ENCODE results near the gene SESTD1.
"Not testable (repeated sequence)": the region's sequence is repeated elsewhere in the genome, so short reads cannot be mapped to it uniquely, and the experiment has no call there.

The SESTD1 gene

GRCh38 chr2:179235463-179236108 lies 29.0 kb downstream of the SESTD1 start:
- peak; percentile 50 to 52 for DNase-seq

- DNase-seq = peak; percentile 73 to 88
Observed at GRCh38 chr2:179234658-179235240, 29.9 kb downstream of the SESTD1 start.

DNA sequence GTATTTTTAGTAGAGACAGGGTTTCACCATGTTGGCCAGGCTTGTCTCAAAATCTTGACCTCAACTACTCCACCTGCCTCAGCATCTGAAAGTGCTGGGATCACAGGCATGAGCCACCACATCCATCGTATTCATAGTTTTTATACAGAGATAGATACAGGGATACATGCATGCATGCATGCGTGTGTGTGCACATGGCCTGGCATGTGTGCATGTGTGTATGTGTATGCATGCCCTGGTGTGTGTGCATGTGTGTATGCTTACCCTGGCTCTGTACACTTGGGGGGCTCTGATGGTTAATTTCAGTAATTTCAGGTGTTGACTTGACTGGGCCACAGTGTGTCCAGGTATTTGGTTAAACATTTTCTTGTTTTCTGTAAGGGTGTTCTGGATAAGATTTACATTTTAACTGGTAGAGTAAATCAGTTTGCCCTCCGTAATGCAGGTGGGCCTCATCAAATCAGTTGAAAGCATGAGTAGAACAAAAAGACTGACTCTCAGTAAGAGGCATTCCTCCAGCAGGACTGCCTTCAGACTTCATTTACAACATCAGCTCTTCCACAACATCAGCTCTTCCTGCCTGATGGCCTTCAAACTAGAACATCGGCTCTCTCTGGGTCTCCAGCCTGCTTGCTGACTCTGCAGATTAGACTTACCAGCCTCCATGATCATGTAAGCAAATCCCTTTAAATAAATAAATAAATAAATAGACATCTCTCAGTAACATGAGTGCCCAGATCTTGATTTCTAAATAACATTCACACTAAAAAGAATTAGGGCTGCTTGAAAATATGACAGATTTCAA lies 30.8 kb downstream of the SESTD1 start:
- no peak for DNase-seq

- DNase-seq = no peak
Observed at GRCh38 chr2:179233083-179233490, 31.5 kb downstream of the SESTD1 start.

- DNase-seq = no peak
Observed at GRCh38 chr2:179226961-179227259, 37.7 kb downstream of the SESTD1 start.

GRCh38 chr2:179226203-179226960 lies 38.2 kb downstream of the SESTD1 start:
- DNase-seq = no peak

DNA sequence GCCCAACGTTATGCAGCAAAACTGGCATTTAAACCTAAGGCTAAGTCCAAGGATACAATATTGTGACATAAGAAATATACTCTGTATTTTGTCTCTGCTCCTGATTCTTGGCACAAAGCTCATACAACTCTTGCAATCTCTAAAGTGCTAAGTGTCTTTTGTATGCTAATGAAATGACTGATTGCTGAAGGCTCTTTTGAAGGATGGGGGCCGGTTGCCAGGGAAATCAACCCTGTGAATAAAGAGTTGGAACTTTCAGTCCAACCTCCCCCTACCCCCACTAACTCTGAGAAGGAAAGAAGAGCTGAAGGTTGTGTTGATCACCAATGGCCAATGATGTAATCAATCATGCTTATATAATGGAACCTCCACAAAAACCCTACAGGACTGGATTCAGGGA lies 40.3 kb downstream of the SESTD1 start:
- no peak for DNase-seq

- no peak for DNase-seq
Observed at GRCh38 chr2:179222076-179222475, 42.6 kb downstream of the SESTD1 start.

DNA sequence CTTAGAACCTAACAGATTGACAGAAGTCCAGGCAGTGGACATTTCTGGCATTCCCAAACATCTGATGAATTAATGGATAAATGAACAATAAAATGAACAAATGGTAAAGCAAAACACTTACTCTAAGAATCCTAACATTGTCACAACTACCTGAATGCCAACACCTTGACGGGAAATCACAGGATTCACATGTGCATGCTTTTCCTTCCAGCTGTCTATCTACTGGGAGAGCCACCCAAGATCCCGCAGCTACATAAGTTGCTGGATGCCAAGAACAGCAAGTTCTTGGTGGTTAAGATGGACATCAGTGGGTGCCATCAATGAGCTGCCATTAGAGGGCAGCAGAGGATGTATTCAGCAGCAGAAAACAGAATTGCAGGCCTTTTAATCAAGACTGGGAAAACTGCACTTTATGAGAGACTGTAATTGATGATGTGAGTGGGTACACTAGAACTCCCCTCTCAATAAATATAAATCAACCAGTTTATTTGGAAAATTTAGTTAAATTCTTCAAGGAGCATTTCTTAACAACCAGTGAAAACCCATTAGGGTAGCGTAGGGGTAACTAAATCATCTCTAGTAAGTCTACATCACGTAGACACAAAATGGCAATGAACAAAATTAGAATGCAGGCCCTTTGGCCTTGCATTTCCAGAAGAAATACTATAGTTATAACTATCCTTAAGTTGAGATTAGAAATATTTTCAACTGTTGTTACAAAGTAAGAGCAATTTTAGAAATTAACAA lies 45.6 kb downstream of the SESTD1 start:
- DNase-seq = peak; percentile 39 to 73

DNA sequence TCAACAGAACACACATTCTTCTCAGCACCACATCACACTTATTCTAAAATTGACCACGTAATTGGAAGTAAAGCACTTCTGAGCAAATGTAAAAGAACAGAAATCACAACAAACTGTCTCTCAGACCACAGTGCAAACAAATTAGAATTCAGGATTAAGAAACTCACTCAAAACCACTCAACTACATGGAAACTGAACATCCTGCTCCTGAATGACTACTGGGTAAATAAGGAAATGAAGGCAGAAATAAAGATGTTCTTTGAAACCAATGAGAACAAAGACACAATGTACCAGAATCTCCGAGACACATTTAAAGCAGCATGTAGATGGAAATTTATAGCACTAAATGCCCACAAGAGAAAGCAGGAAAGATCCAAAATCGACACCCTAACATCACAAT lies 50.0 kb downstream of the SESTD1 start:
- not testable (repeated sequence) for DNase-seq

- no peak for DNase-seq
Observed at GRCh38 chr2:179211355-179211754, 53.3 kb downstream of the SESTD1 start.

- not testable (repeated sequence) for DNase-seq
Observed at GRCh38 chr2:179208277-179208676, 56.4 kb downstream of the SESTD1 start.

- DNase-seq = no peak
Observed at GRCh38 chr2:179207047-179207446, 57.6 kb downstream of the SESTD1 start.

GRCh38 chr2:179201869-179202268 lies 62.8 kb downstream of the SESTD1 start:
- no peak for DNase-seq

DNA sequence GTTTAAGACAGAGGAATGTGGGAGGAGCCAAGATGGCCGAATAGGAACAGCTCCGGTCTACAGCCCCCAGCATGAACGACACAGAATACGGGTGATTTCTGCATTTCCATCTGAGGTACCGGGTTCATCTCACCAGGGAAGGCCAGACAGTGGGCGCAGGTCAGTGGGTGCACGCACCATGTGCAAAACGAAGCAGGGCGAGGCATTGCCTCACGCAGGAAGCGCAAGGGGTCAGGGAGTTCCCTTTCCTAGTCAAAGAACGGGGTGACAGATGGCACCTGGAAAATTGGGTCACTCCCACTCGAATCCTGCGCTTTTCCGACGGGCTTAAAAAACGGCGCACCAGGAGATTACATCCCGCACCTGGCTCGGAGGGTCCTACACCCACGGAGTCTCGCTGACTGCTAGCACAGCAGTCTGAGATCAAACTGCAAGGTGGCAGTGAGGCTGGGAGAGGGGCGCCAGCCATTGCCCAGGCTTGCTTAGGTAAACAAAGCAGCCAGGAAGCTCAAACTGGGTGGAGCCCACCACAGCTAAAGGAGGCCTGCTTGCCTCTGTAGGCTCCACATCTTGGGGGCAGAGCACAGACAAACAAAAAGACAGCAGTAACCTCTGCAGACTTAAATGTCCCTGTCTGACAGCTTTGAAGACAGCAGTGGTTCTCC lies 68.6 kb downstream of the SESTD1 start:
- not testable (repeated sequence) for DNase-seq

- peak; percentile 21 to 45 for DNase-seq
Observed at GRCh38 chr2:179195141-179195540, 69.5 kb downstream of the SESTD1 start.

- no peak for DNase-seq
Observed at GRCh38 chr2:179193759-179194394, 70.8 kb downstream of the SESTD1 start.

DNA sequence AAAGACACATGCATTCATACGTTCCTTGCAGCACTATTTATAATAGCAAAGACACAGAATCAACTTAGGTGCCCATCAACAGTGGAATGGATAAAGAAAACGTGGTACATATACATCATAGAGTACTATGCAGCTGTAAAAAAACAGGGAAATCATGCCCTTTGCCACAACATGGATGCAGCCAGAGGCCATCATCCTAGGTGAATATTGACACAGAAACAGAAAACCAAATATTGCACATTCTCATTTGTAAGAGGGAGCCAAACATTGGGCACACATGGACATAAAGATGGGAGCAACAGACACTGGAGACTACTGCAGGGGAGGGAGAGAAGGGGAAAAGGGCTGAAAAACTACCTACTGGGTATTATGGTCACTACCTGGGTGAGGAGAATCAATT lies 73.5 kb downstream of the SESTD1 start:
- DNase-seq = no peak

DNA sequence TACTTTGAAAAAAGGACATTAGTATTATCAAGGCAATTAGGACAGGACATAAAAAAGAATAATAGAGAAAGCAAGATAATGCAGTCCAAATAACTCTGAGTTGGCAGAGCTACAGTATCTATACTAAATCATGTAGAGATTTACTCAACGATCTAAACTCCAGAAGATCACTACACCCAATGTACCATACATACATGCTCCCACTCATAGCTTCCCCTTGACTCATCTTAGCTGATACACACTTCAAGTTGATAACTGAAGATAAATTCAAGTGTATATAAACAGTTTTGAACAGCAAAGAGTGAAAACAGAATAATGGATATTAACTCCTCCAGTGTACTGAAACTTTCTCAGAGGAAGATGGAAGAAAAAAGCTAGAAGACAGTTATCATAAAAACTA lies 78.5 kb downstream of the SESTD1 start:
- no peak for DNase-seq

GRCh38 chr2:179184610-179185009 lies 80.0 kb downstream of the SESTD1 start:
- no peak for DNase-seq

DNA sequence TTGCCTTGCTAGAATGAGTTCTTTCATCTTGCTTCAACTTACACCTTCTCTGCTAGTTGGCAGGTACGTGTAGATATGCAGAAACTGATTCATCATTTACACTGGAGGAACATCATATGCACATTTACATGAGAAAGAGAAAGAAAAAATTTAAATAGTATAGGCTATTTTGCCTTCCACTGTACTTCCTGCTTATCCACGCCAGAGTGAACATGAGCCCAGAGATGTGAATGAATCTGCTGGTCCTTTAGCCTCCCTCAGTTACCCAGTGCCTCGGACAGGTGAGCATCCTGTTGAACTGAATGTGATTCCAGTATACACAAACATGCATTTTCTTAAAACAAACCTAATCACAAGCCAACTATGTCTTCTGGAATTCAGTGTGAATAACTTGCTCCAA lies 83.6 kb downstream of the SESTD1 start:
- DNase-seq = no peak

DNA sequence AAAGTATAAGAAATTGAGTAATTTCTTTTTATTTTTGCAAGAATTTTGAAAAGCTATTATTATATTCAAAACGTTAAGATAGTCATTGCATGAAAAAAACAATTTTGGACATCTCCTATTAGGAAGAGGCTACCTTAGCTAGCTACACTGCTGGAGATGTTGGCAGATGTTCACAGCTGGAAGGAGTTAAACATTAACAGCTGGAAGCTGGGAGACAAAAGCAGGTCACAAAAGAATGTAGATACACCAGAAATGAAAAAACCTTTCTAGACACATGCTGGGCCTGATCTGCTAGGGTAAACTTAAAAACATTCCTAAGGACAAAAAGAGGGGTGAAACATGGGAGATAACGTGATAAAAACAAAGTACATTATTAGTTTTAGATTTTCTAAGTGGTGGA lies 84.4 kb downstream of the SESTD1 start:
- no peak for DNase-seq

Data from inflammatory macrophage treated with lipopolysaccharide for 1 hour (primary cell).